Measurements from ENCODE around the gene FAM83D.
"Not testable (repeated sequence)": the region's sequence is repeated elsewhere in the genome, so short reads cannot be mapped to it uniquely, and the experiment has no call there.

The FAM83D gene

GRCh38 chr20:38969708-38970107 lies 43.5 kb downstream of the FAM83D start:
- no peak for DNase-seq

DNA sequence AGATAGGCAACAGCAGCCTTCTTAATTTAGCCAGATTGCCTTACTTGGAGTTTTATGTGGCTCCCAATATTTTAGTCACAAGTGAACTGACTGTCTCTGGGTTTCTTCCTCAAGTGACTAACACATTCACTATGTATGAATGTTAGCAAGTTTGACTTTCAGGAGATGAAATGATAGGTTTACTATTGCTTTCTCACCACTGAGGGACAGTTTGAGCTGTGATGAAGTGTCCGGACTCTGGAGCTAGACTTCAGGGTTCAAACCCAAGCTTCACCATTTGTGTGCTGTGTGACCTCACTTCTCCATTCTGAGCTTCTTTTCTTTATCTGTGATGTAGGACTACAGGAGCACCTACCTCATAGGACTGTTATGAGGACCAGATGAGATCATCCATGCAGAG lies 44.1 kb downstream of the FAM83D start:
- no peak for DNase-seq

- DNase-seq, result no peak
Observed at GRCh38 chr20:38973107-38973506, 46.9 kb downstream of the FAM83D start.

- no peak for DNase-seq
Observed at GRCh38 chr20:38973645-38974044, 47.4 kb downstream of the FAM83D start.

- DNase-seq, result no peak
Observed at GRCh38 chr20:38975539-38976120, 49.4 kb downstream of the FAM83D start.

DNA sequence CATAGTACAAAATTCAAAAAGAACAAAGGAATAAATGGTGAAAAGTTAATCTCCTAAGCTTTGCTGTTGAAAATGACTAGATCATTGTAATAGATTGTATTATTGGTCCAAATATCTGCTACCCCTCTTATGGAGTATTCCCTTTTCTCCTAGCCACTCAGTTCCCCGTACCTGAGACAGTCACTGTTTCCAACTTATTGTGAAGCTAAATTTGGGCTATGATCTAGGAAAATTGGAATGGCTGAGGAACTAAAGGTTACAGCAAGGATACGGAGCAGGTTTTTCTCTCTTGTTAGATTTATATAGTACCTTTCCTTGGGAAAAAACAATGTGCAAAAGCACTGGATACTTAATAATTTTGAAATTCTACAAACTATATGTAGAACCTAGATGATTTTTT lies 53.2 kb downstream of the FAM83D start:
- DNase-seq, result no peak

DNA sequence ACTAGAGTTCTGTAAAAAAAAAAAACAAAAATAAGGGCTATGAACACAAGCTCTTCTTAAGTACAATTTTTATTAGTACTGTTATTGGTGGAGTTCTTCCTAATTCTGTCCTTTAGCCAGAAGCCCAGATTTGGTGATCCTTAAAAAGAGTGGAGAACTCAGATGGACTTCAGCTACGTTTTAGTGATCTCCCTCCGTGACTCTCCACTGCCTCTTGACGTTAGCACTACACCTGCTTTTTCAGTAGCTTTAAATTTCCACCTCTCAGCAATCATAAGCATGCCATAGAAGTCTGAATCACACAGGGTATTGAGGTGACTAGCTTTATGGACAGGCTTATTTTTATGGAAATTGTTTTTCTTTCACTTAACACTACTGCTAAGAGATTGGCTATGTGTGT lies 53.6 kb downstream of the FAM83D start:
- DNase-seq, result no peak

GRCh38 chr20:38982291-38982690 lies 56.1 kb downstream of the FAM83D start:
- DNase-seq, result no peak

DNA sequence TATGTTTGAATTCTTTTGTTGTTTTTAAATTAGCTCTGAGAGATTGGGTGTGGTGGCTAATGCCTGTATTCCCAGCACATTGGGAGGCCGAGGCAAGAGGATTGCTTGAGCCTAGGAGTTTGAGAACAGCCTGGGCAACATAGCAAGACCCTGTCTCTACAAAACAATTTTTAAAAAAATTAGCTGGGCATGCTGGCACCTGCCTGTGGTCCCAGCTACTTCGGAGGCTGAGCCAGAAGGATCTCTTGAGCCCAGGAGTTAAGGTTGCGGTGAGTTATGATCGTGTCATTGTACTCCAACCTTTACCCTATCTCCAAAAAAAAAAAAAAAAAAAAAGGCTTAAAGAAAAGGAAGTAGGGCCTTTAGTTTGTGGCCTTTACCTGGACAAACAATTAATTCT lies 58.8 kb downstream of the FAM83D start:
- no peak for DNase-seq

GRCh38 chr20:38985603-38986170 lies 59.5 kb downstream of the FAM83D start:
- no peak for DNase-seq

- DNase-seq, result no peak
Observed at GRCh38 chr20:38986663-38987062, 60.4 kb downstream of the FAM83D start.

GRCh38 chr20:38987777-38988176 lies 61.6 kb downstream of the FAM83D start:
- DNase-seq, result no peak

GRCh38 chr20:38990728-38991127 lies 64.5 kb downstream of the FAM83D start:
- DNase-seq, result no peak

DNA sequence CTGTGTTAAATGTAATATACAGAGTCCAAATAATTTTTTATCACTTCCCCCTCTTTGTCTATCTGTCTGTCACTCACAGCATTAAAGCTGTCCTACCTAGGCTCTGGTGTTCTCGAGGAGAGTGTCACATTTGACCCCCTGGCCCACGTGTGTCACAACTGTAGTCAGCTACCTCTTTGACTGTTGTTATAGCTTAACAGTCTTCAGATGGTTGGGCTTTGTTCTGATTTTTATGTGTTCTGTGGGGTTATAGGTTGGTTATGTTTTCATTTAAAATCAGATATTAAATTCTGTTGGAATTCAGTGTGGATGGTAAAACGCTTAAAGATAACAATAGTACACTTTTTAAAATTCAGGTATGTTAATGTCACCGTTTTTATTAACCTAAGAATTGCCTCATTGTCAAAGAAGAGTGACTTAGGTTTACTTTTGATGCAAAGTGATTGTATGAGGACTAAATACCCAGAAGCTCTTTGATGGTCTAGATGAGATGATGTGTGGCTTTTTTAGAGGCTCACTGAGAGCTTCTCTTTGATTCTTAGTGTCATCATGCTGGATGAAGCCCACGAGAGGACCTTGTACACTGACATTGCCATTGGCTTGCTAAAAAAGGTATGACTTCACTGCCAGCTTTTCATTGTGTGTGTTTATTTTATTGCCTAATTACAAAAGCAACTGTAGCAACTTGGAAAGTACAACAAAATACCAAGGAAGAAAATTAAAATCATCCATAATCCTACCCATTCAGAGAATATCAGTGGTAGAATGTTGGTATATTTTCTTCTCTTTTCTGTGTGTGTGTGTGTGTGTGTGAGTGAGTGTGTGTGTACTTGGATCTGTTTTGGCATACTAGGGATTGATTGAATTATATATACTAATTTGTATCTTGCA lies 65.8 kb downstream of the FAM83D start:
- DNase-seq, result no peak

DNA sequence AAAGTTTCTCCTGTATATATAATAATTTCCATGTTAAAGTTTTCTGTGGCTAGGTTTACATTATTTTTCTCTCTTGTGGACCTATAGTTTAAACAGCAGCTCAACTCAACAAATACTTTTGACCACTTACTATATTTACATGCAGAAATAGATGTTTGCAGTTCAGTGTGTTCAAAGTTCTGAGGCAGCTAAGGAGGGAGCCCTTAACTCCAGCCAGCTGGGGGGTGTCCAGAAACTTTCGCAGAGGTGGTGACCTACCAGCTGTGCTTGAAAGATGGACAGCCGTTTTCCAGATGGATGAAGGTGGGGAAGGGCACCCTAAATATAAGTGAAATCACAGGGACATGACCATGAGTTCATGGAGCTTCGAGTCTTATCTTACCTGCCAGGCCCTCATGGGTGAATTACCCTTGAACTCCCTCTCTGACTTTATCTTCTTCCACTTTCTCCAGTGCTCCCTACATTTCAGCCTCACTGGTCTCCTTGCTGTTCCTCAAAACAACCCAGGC lies 69.4 kb downstream of the FAM83D start:
- no peak for DNase-seq

DNA sequence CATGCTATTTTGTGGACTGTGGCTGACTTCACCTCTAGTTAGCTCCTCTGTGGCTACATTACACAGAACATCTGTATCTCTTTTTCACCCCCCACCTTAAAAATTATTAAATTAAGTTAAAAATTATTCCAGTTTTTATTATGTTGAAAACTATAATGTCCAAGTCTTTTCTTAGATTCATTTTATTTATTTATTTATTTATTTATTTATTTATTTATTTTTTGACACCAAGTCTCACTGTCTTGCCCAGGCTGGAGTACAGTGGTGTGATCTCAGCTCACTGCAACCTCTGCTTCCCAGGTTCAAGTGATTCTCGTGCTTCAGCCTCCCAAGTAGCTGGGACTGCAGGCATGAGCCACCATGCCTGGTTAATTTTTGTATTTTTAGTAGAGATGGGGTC lies 70.6 kb downstream of the FAM83D start:
- DNase-seq, result not testable (repeated sequence)

DNA sequence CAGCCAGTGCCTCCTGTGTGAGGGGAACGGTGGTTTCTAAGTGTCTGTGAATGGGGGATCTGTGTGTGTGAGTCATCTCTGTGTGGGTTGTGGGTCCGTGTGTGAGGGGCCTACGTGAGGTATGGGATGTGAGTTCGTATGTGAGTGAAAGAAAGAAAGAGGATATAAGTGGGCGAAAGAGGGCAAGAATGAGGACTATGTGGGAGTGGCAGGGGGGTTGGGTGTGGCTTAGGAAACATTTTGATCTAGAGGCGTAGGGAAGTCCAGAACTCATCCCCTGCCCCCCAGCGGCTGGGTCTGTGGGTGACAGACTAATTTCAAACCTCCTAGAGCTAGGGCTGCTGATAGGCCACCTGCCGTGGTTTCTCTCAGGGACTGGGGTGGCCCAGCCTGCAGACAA lies 71.4 kb downstream of the FAM83D start:
- no peak for DNase-seq

GRCh38 chr20:38999217-38999616 lies 73.0 kb downstream of the FAM83D start:
- DNase-seq, result no peak

DNA sequence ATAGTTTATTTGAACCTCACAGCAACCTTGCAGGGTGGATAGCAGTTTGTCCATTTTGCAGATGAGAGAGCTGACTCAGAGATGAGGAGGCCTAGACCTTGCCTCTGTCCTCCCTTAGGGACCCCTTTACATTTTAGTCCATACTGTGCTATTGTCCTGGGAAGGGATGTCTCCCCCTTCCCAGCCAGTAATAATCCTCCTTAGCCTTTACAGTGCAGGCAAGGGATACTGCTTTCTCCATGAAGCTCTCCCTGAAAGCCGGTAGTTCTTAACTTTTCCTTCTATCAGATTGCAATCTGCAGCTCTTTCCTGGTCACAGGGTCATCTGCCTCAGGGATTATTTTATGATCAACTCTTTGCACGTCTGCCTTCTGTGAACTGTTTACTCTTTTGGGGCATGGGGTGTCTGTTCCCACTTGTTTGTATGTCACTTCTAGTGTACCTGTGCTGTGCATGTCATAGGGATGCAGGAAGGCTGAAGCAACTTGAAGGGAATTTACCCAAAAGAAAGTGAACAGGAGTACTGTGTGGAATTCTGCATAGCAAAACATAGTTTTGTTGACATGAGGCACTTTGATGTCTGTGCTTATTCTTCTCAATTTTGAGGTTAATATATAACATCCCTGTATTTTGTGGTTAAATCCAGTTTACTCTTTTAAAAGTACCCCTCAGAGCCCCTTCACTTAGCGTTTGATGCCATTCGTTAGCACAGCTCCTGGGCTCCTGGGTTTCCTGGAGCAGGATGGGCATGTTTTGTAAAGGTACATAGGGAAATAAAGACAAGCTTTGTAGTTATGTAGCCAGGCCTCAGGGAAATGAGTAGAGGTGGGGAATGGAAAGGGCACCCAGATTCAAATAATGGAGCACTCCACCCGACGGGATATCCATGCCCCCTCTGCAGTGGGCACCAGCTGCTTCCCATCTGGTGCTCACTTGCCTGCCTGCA lies 74.0 kb downstream of the FAM83D start:
- no peak for DNase-seq

Data from suppressor macrophage treated with lipopolysaccharide for 1 hour (primary cell).